ENCODE data around the gene GNG8. TPM values are rescaled to one million over a fixed set of nuclear protein-coding genes. Genes with fewer than 3 reads are reported as not detected.

Gene GNG8
- total and polyA plus RNA-seq, 9 of the 15 experiments (the other 6 are each of a cell fraction or from before 2014, with no cell fraction given) = 1.3 TPM; not detected in 8

GRCh38 chr19:46600384-46601317 is 35.4 kb downstream of the GNG8 start (continued):
- 0 out of 2 replicates have a peak, but pooled peaks have one; percentile 68 for TF ChIP-seq AFF4 (CRISPR knock-in tag; IDR thresholded peaks at IDR 0.05)
- no peak for TF ChIP-seq POLR3A (IDR thresholded peaks at IDR 0.05; ENCODE audit: borderline replicate concordance, extremely low read depth, insufficient read depth, insufficient read length)
- no peak; the same call in 1 of the 2 replicates for TF ChIP-seq ETS1 (conservative IDR thresholded peaks at IDR 0.05; ENCODE audit: control insufficient read depth, low read depth, low read length)
- peak; percentile 45; the same call in 1 of the 2 replicates for TF ChIP-seq ZNF384 (IDR thresholded peaks at IDR 0.05; ENCODE audit: low read depth, low read length)
- no peak for TF ChIP-seq ILF3 (IDR thresholded peaks at IDR 0.05; ENCODE audit: borderline replicate concordance)
- TF ChIP-seq SNAPC5 (CRISPR knock-in tag; IDR thresholded peaks at IDR 0.05) = no peak
- peak; percentile 95 for TF ChIP-seq VEZF1 (CRISPR knock-in tag; IDR thresholded peaks at IDR 0.05)
- TF ChIP-seq E2F6 (IDR thresholded peaks at IDR 0.05; ENCODE audit: borderline replicate concordance in 1 of 2, extremely low read depth in 1 of 2, insufficient read depth in 1 of 2, insufficient read length in 1 of 2, low read depth in 1 of 2, low read length in 1 of 2, poor library complexity in 1 of 2, severe bottlenecking in 1 of 2) = peak in 1 of 2 experiments; percentile 46
- peak; percentile 86; the same call in 1 of the 2 replicates for TF ChIP-seq ZNF449 (CRISPR knock-in tag; IDR thresholded peaks at IDR 0.05)
- TF ChIP-seq GABPB1 (CRISPR knock-in tag; IDR thresholded peaks at IDR 0.05) = peak; percentile 75
- TF ChIP-seq HDAC1 (IDR thresholded peaks at IDR 0.05) = peak in 1 of 2 experiments; percentile 47; a peak in 1 of 4 replicates
- peak; percentile 87; the same call in 1 of the 2 replicates for TF ChIP-seq ADNP (tag; IDR thresholded peaks at IDR 0.05)
- TF ChIP-seq ZNF644 (tag; IDR thresholded peaks at IDR 0.05; ENCODE audit: low read depth) = peak; percentile 96

Measured in K562 (cell line).